Upper lobe of left lung (tissue), 6 donors: Measurements from ENCODE around the gene PRKCSH. TPM values are rescaled to one million over a fixed set of nuclear protein-coding genes. Genes with fewer than 3 reads are reported as not detected.

Source experiments
- ATAC-seq, 2 donors: fragments of 200-7000 bp; cut with Tn5 transposase; one replicate each; pipeline ENCODE4 v1.9.1; 2022; ENCODE audit warnings: mild to moderate bottlenecking in 2 of 2, moderate library complexity in 2 of 2; ENCODE audit not compliant: low FRiP score in 2 of 2
- DNase-seq, 2 donors: peaks; one replicate each; pipeline ENCODE4 v3.0.0-alpha.2; 2019 to 2020
- H3K27ac ChIP-seq, 4 donors: fragments of 200-600 bp; sonication (generic); one replicate each; pipeline ENCODE4 v1.5.1; 2016 to 2019
- H3K27me3 ChIP-seq, 4 donors: fragments of 200-600 bp; sonication (generic); one replicate each; pipeline ENCODE4 v1.5.1; 2017 to 2019
- H3K36me3 ChIP-seq, 4 donors: fragments of 200-600 bp; sonication (generic); one replicate each; pipeline ENCODE4 v1.5.1; 2016 to 2019
- H3K4me1 ChIP-seq, 4 donors: fragments of 200-600 bp; sonication (generic); one replicate each; pipeline ENCODE4 v1.5.1; 2018 to 2019
- H3K4me3 ChIP-seq, 4 donors: fragments of 200-600 bp; sonication (generic); one replicate each; pipeline ENCODE4 v1.5.1; 2017 to 2019; ENCODE audit warnings: mild to moderate bottlenecking in 2 of 4, moderate library complexity in 1 of 4
- H3K9me3 ChIP-seq, 4 donors: fragments of 200-600 bp; sonication (generic); one replicate each; pipeline ENCODE4 v1.5.1; 2018 to 2019
- EP300 ChIP-seq, 4 donors: sonication (generic); formaldehyde crosslinking; IDR thresholded peaks; one replicate each; pipeline ENCODE4 v1.5.1; 2017; ENCODE audit warnings: antibody characterized with exemption in 4 of 4, control low read depth in 2 of 4
- POLR2A ChIP-seq, 4 donors: fragments of 450-650 bp; IDR thresholded peaks; one replicate each; pipeline ENCODE4 v1.5.1; 2016 to 2017; ENCODE audit warnings: antibody characterized with exemption in 4 of 4, mild to moderate bottlenecking in 2 of 4
- POLR2AphosphoS5 ChIP-seq, 2 donors: sonication (generic); formaldehyde crosslinking; IDR thresholded peaks; one replicate each; pipeline ENCODE4 v1.5.1; 2017; ENCODE audit warnings: antibody characterized with exemption in 2 of 2
- WGBS, 2 donors: methylation state at CpG; one replicate each; pipeline ENCODE4 v1.1.5; 2017 to 2018; 5-methylcytosine and 5-hydroxymethylcytosine counted together
- small RNA-seq, 4 donors: library from RNA; depleted of rRNA; stranded (forward); fragments of <200 nt; gene quantifications; one replicate each; pipeline ENCODE3, GENCODE V24; 2016
- total RNA-seq, 6 donors: library from RNA; depleted of rRNA in 4 of 6; stranded (reverse); fragments of >200 nt in 4 of 6; gene quantifications; one replicate each; pipeline versions ENCODE4 v1.1.0 to v1.2.1, GENCODE V29; 2016 to 2021
- TF ChIP-seq, protein P1 (sequence below), 6 experiments: fragments of 450-650 bp in 4 of 6; fragments of 200-600 bp in 2 of 6; sonication (generic) in 2 of 6; IDR thresholded peaks; one replicate each; pipeline ENCODE4 v1.5.1; 2016 to 2019; ENCODE audit warnings: antibody characterized with exemption in 6 of 6
- donor health status: DM: no; HTN: no; CAD: no; lungs with moderate emphysema.
- donor health status: DM: no; HTN: yes; CAD: no; lungs with severe emphysema.

PRKCSH gene
- total RNA-seq, 6 donors from 2014 or later = 124 to 341 (median 187) TPM

GRCh38 chr19:11499890-11500420, 64.5 kb downstream of the PRKCSH start:
- Histone ChIP-seq H3K9me3 (no peaks in the 10 kb centered on the region), H3K27me3 (no peaks in the 10 kb centered on the region), H3K4me1 (peaks cover 4 to 7% (median 5%) of the 10 kb centered on the region in 4 donors), H3K27ac (no peak overlapping the region), H3K36me3 (peaks cover 0 to 27% (median 16%) of the 10 kb centered on the region in 4 donors), H3K4me3 (no peak overlapping the region)
- ATAC-seq = no peak
- no peak for DNase-seq
- TF ChIP-seq EP300 (IDR thresholded peaks at IDR 0.05) = no peak
- TF ChIP-seq, protein P1, sequence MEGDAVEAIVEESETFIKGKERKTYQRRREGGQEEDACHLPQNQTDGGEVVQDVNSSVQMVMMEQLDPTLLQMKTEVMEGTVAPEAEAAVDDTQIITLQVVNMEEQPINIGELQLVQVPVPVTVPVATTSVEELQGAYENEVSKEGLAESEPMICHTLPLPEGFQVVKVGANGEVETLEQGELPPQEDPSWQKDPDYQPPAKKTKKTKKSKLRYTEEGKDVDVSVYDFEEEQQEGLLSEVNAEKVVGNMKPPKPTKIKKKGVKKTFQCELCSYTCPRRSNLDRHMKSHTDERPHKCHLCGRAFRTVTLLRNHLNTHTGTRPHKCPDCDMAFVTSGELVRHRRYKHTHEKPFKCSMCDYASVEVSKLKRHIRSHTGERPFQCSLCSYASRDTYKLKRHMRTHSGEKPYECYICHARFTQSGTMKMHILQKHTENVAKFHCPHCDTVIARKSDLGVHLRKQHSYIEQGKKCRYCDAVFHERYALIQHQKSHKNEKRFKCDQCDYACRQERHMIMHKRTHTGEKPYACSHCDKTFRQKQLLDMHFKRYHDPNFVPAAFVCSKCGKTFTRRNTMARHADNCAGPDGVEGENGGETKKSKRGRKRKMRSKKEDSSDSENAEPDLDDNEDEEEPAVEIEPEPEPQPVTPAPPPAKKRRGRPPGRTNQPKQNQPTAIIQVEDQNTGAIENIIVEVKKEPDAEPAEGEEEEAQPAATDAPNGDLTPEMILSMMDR (IDR thresholded peaks at IDR 0.05) = no peak
- TF ChIP-seq POLR2A (IDR thresholded peaks at IDR 0.05) = no peak
- TF ChIP-seq POLR2AphosphoS5 (IDR thresholded peaks at IDR 0.05) = no peak
- WGBS, 2 donors = 70 to 78% methylated on average over 7 of the region's 7 CpGs

Small RNAs within 50 kb of the gene (small RNA-seq; reads per million reads assigned to genes)
- gene MIR7974 (0.52 to 1.4 (median 0.69) reads per million in 4 donors), gene RF00019 (0 reads per million in 4 donors)

Other genes with a start within 250 kb of the PRKCSH start
- gene KANK2, start 238.1 kb upstream of the PRKCSH start, total RNA-seq = 100 to 1,000 TPM; 144 to 295 (median 240) TPM
- gene ANGPTL8, start 196.0 kb upstream of the PRKCSH start, total RNA-seq = 1 to 10 TPM in 1 of 6 donors, not detected in 5; 5.2 TPM
- 100 to 1,000 TPM in 3 of 6 donors, 10 to 100 TPM in 3; 34.5 to 203 (median 116) TPM for gene DOCK6, start 173.1 kb upstream of the PRKCSH start, total RNA-seq
- not detected for gene TSPAN16, start 139.5 kb upstream of the PRKCSH start, total RNA-seq
- gene RAB3D, start 96.0 kb upstream of the PRKCSH start, total RNA-seq = 10 to 100 TPM; 22.6 to 59.2 (median 30.7) TPM
- gene TMEM205, start 89.4 kb upstream of the PRKCSH start, total RNA-seq = 100 to 1,000 TPM in 3 of 6 donors, 10 to 100 TPM in 3; 85.9 to 260 (median 132) TPM
- 100 to 1,000 TPM in 1 of 6 donors, 10 to 100 TPM in 5; 17.5 to 176 (median 33.3) TPM for gene CCDC159, start 89.1 kb upstream of the PRKCSH start, total RNA-seq
- gene PLPPR2, start 80.2 kb upstream of the PRKCSH start, total RNA-seq = 10 to 100 TPM; 10.8 to 53.8 (median 26.0) TPM
- 10 to 100 TPM in 1 of 6 donors, 1 to 10 TPM in 4, under 1 TPM in 1; 0.89 to 13.6 (median 3.7) TPM for gene SWSAP1, start 61.0 kb upstream of the PRKCSH start, total RNA-seq
- gene EPOR, start 51.3 kb upstream of the PRKCSH start, total RNA-seq = 10 to 100 TPM in 4 of 6 donors, 1 to 10 TPM in 2; 7.5 to 45.1 (median 15.5) TPM
- 100 to 1,000 TPM in 1 of 6 donors, 10 to 100 TPM in 5; 18.5 to 242 (median 44.6) TPM for gene RGL3, start 16.3 kb upstream of the PRKCSH start, total RNA-seq
- gene ODAD3, start 514 bp upstream of the PRKCSH start, total RNA-seq = 10 to 100 TPM in 1 of 6 donors, 1 to 10 TPM in 4, under 1 TPM in 1; 0.34 to 11.1 (median 4.1) TPM
- gene ELAVL3, start 45.4 kb downstream of the PRKCSH start, total RNA-seq = under 1 TPM in 1 of 6 donors, not detected in 5; 0.03 TPM
- gene ZNF653, start 70.2 kb downstream of the PRKCSH start, total RNA-seq = 10 to 100 TPM in 3 of 6 donors, 1 to 10 TPM in 3; 6.8 to 30.4 (median 10.3) TPM
- 10 to 100 TPM; 32.1 to 77.5 (median 48.6) TPM for gene ECSIT, start 93.5 kb downstream of the PRKCSH start, total RNA-seq
- gene CNN1, start 103.2 kb downstream of the PRKCSH start, total RNA-seq = 10 to 100 TPM in 5 of 6 donors, 1 to 10 TPM in 1; 3.1 to 47.9 (median 20.7) TPM
- 10 to 100 TPM; 21.0 to 58.3 (median 42.9) TPM for gene ELOF1, start 123.6 kb downstream of the PRKCSH start, total RNA-seq
- 100 to 1,000 TPM; 169 to 650 (median 349) TPM for gene ACP5, start 142.0 kb downstream of the PRKCSH start, total RNA-seq
- gene ZNF627, start 161.8 kb downstream of the PRKCSH start, total RNA-seq = 10 to 100 TPM in 3 of 6 donors, 1 to 10 TPM in 3; 3.9 to 14.8 (median 10.2) TPM